Caco-2 (cell line): ENCODE measurements around the gene DDI2. TPM values are rescaled to one million over a fixed set of nuclear protein-coding genes. Genes with fewer than 3 reads are reported as not detected.

Experiments
- BruUV-seq: library from RNA; stranded (reverse); fragments of 400-500 nt; replicated peaks from 2 replicates; lab custom pipeline; 2021; lab: Mats Ljungman, UMichigan
- CTCF ChIA-PET: fragments of 300-600 bp; sonication (Branson Sonifier 250); formaldehyde crosslinking; loops from one replicate; lab custom pipeline; 2022; ENCODE audit warnings: antibody characterized with exemption; lab: Charles Lee
- POLR2A ChIA-PET: fragments of 300-600 bp; sonication (Branson Sonifier 250); formaldehyde crosslinking; loops from one replicate; lab custom pipeline; 2022; ENCODE audit warnings: antibody characterized with exemption; lab: Charles Lee
- DNase-seq, 2 experiments: peaks; one replicate each; pipeline versions ENCODE4 v3.0.0 to v3.0.0-alpha.2; 2020 to 2022
- H3K27me3 ChIP-seq: replicated peaks from 2 replicates; pipeline ENCODE4 v1.6.0; 2011; ENCODE audit warnings: low read length; ENCODE audit not compliant: control insufficient read depth, insufficient read depth
- H3K36me3 ChIP-seq: 2 replicates; pipeline ENCODE4 v1.5.1; 2011; ENCODE audit warnings: low read length; ENCODE audit not compliant: control insufficient read depth, insufficient read depth
- H3K4me1 ChIP-seq: fragments of 250-450 bp; sonication (Bioruptor Pico); 2 replicates; pipeline ENCODE4 v1.5.1; 2020; ENCODE audit warnings: mild to moderate bottlenecking
- H3K4me3 ChIP-seq: 2 replicates; pipeline ENCODE4 v1.5.1; 2011; ENCODE audit warnings: low read depth, mild to moderate bottlenecking, control low read depth, low read length
- H3K9me3 ChIP-seq: fragments of 250-450 bp; sonication (Bioruptor Pico); 2 replicates; pipeline ENCODE4 v1.5.1; 2020; ENCODE audit warnings: mild to moderate bottlenecking, moderate library complexity
- H3K27ac Mint-ChIP-seq: one replicate; pipeline ENCODE4 v1.8.0; 2022; ENCODE audit warnings: mixed read lengths; ENCODE audit not compliant: unreplicated experiment
- H3K27me3 Mint-ChIP-seq: one replicate; pipeline ENCODE4 v1.8.0; 2022; ENCODE audit warnings: mixed read lengths; ENCODE audit not compliant: insufficient read depth, unreplicated experiment
- H3K36me3 Mint-ChIP-seq: one replicate; pipeline ENCODE4 v1.8.0; 2022; ENCODE audit warnings: mild to moderate bottlenecking, mixed read lengths; ENCODE audit not compliant: insufficient read depth, unreplicated experiment
- H3K4me1 Mint-ChIP-seq: one replicate; pipeline ENCODE4 v1.8.0; 2022; ENCODE audit warnings: low read depth, mixed read lengths; ENCODE audit not compliant: unreplicated experiment
- H3K4me3 Mint-ChIP-seq: one replicate; pipeline ENCODE4 v1.8.0; 2022; ENCODE audit warnings: mild to moderate bottlenecking, moderate library complexity, mixed read lengths; ENCODE audit not compliant: unreplicated experiment
- H3K9me3 Mint-ChIP-seq: one replicate; pipeline ENCODE4 v1.8.0; 2022; ENCODE audit warnings: mixed read lengths; ENCODE audit not compliant: unreplicated experiment
- CTCF ChIP-seq, 2 experiments: fragments of 200-600 bp in 1 of 2; IDR thresholded peaks; 1 replicate in 1 of 2; 2 replicates in 1 of 2; pipeline versions ENCODE4 v1.5.1 to v1.8.0; 2011 to 2022; ENCODE audit warnings: antibody characterized with exemption in 1 of 2, control low read depth in 1 of 2, inconsistent platforms in 1 of 2, low read depth in 1 of 2, low read length in 1 of 2, mild to moderate bottlenecking in 1 of 2, moderate library complexity in 1 of 2; ENCODE audit not compliant: insufficient read depth in 1 of 2, severe bottlenecking in 1 of 2, unreplicated experiment in 1 of 2
- intact Hi-C: fragments of 100-400 bp; cut with micrococcal nuclease; formaldehyde crosslinking; loops from one replicate; pipeline ENCODE4 v1.10.0; 2022; ENCODE audit not compliant: unreplicated experiment
- total RNA-seq: library from RNA; stranded (reverse); gene quantifications from 2 replicates; pipeline ENCODE4 v1.2.3, GENCODE V29; 2022

DDI2 gene
- total RNA-seq, 1 experiment from 2014 or later: 53.4 TPM

- Mint-ChIP-seq H3K4me1 (no peaks in the 10 kb centered on the region), H3K4me3 (no peak overlapping the region), H3K9me3 (no peaks in the 10 kb centered on the region), H3K27me3 (no peaks in the 10 kb centered on the region), H3K36me3 (peaks cover 10% of the 10 kb centered on the region), H3K27ac (no peak overlapping the region)
- CTCF ChIA-PET: no interaction called here
- Histone ChIP-seq H3K9me3 (no peaks in the 10 kb centered on the region), H3K36me3 (no peaks in the 10 kb centered on the region), H3K4me3 (no peak overlapping the region), H3K27me3 (no peaks in the 10 kb centered on the region), H3K4me1 (no peaks in the 10 kb centered on the region)
- POLR2A ChIA-PET: no interaction called here
- no peak for DNase-seq
- intact Hi-C loops: no loop called here
- no peak for TF ChIP-seq CTCF (IDR thresholded peaks at IDR 0.05; ENCODE audit: insufficient read depth in 1 of 2, low read depth in 1 of 2, low read length in 1 of 2, severe bottlenecking in 1 of 2, unreplicated experiment in 1 of 2)
- no TSS peak for BruUV-seq
Observed at GRCh38 chr1:15667362-15667761, 50.1 kb downstream of the DDI2 start.

GRCh38 chr1:15668089-15668754 lies 51.0 kb downstream of the DDI2 start:
- H3K36me3 Mint-ChIP-seq: peaks cover 5% of the 10 kb centered on the region
- Histone ChIP-seq H3K4me3 (no peak overlapping the region), H3K9me3 (no peaks in the 10 kb centered on the region), H3K27me3 (no peaks in the 10 kb centered on the region), H3K4me1 (no peaks in the 10 kb centered on the region), H3K36me3 (no peaks in the 10 kb centered on the region)
- POLR2A ChIA-PET: no interaction called here
- no peak overlapping the region for H3K27ac Mint-ChIP-seq
- DNase-seq: no peak
- H3K4me3 Mint-ChIP-seq: no peak overlapping the region
- CTCF ChIA-PET: no interaction called here
- H3K4me1 Mint-ChIP-seq: no peaks in the 10 kb centered on the region
- TF ChIP-seq CTCF (IDR thresholded peaks at IDR 0.05; ENCODE audit: insufficient read depth in 1 of 2, low read depth in 1 of 2, low read length in 1 of 2, severe bottlenecking in 1 of 2, unreplicated experiment in 1 of 2): no peak
- H3K27me3 Mint-ChIP-seq: no peaks in the 10 kb centered on the region
- no peaks in the 10 kb centered on the region for H3K9me3 Mint-ChIP-seq
- no TSS peak for BruUV-seq
- intact Hi-C loops: no loop called here

GRCh38 chr1:15669074-15669473 lies 51.8 kb downstream of the DDI2 start:
- ChIA-PET POLR2A (no interaction called here), CTCF (no interaction called here)
- no peak overlapping the region for H3K4me3 ChIP-seq
- no peaks in the 10 kb centered on the region for H3K9me3 ChIP-seq
- no peaks in the 10 kb centered on the region for H3K27me3 ChIP-seq
- no peak for DNase-seq
- peaks cover 5% of the 10 kb centered on the region for H3K36me3 Mint-ChIP-seq
- TF ChIP-seq CTCF (IDR thresholded peaks at IDR 0.05; ENCODE audit: insufficient read depth in 1 of 2, low read depth in 1 of 2, low read length in 1 of 2, severe bottlenecking in 1 of 2, unreplicated experiment in 1 of 2): no peak
- intact Hi-C loops: no loop called here
- H3K27me3 Mint-ChIP-seq: no peaks in the 10 kb centered on the region
- no TSS peak for BruUV-seq
- no peak overlapping the region for H3K27ac Mint-ChIP-seq
- no peaks in the 10 kb centered on the region for H3K4me1 ChIP-seq
- H3K9me3 Mint-ChIP-seq: no peaks in the 10 kb centered on the region
- H3K4me1 Mint-ChIP-seq: no peaks in the 10 kb centered on the region
- H3K36me3 ChIP-seq: no peaks in the 10 kb centered on the region
- H3K4me3 Mint-ChIP-seq: no peak overlapping the region
